Neural cell (in vitro differentiated cells): ENCODE data around the gene TRIM37.

Experiments used
- MXI1 ChIP-seq: fragments of 450-650 bp; conservative IDR thresholded peaks from 2 replicates; pipeline ENCODE4 v1.6.1; 2014; ENCODE audit warnings: antibody characterized with exemption, mild to moderate bottlenecking; ENCODE audit not compliant: poor library complexity, severe bottlenecking
- RAD21 ChIP-seq: fragments of 450-650 bp; conservative IDR thresholded peaks from 2 replicates; pipeline ENCODE4 v1.6.1; 2014; ENCODE audit warnings: antibody characterized with exemption, mild to moderate bottlenecking, moderate library complexity
- TAF1 ChIP-seq: IDR thresholded peaks from 2 replicates; pipeline ENCODE4 v1.6.1; 2012; ENCODE audit warnings: low read depth
- TF ChIP-seq, protein P1 (sequence below): fragments of 450-650 bp; IDR thresholded peaks from 2 replicates; pipeline ENCODE4 v1.5.1; 2014; ENCODE audit warnings: antibody characterized with exemption, mild to moderate bottlenecking, moderate library complexity; ENCODE audit not compliant: poor library complexity, severe bottlenecking
- TF ChIP-seq, protein P2 (sequence below): IDR thresholded peaks from 2 replicates; pipeline ENCODE4 v1.6.1; 2012; ENCODE audit warnings: borderline replicate concordance

DNA sequence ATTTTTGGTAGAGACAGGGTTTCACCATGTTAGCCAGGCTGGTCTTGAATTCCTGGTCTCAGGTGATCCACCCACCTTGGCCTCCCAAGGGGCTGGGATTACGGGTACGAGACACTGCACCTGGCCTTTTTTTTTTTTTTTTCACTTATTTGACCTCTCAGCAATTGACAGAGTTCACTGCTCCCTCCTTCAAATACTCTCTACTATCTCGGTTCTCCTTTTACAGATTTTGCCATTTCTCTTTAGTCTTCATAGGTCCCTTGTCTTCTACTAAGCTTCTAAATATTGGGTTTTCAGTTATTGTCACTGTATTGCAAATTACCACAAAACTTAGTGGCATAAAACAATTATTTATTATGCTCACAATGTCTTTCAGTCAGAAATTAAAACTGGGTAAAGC lies 159.3 kb downstream of the TRIM37 start:
- TF ChIP-seq MXI1 (no peak), TAF1 (no peak), RAD21 (no peak)
- TF ChIP-seq, protein P1, sequence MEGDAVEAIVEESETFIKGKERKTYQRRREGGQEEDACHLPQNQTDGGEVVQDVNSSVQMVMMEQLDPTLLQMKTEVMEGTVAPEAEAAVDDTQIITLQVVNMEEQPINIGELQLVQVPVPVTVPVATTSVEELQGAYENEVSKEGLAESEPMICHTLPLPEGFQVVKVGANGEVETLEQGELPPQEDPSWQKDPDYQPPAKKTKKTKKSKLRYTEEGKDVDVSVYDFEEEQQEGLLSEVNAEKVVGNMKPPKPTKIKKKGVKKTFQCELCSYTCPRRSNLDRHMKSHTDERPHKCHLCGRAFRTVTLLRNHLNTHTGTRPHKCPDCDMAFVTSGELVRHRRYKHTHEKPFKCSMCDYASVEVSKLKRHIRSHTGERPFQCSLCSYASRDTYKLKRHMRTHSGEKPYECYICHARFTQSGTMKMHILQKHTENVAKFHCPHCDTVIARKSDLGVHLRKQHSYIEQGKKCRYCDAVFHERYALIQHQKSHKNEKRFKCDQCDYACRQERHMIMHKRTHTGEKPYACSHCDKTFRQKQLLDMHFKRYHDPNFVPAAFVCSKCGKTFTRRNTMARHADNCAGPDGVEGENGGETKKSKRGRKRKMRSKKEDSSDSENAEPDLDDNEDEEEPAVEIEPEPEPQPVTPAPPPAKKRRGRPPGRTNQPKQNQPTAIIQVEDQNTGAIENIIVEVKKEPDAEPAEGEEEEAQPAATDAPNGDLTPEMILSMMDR, result no peak
- TF ChIP-seq, protein P2, sequence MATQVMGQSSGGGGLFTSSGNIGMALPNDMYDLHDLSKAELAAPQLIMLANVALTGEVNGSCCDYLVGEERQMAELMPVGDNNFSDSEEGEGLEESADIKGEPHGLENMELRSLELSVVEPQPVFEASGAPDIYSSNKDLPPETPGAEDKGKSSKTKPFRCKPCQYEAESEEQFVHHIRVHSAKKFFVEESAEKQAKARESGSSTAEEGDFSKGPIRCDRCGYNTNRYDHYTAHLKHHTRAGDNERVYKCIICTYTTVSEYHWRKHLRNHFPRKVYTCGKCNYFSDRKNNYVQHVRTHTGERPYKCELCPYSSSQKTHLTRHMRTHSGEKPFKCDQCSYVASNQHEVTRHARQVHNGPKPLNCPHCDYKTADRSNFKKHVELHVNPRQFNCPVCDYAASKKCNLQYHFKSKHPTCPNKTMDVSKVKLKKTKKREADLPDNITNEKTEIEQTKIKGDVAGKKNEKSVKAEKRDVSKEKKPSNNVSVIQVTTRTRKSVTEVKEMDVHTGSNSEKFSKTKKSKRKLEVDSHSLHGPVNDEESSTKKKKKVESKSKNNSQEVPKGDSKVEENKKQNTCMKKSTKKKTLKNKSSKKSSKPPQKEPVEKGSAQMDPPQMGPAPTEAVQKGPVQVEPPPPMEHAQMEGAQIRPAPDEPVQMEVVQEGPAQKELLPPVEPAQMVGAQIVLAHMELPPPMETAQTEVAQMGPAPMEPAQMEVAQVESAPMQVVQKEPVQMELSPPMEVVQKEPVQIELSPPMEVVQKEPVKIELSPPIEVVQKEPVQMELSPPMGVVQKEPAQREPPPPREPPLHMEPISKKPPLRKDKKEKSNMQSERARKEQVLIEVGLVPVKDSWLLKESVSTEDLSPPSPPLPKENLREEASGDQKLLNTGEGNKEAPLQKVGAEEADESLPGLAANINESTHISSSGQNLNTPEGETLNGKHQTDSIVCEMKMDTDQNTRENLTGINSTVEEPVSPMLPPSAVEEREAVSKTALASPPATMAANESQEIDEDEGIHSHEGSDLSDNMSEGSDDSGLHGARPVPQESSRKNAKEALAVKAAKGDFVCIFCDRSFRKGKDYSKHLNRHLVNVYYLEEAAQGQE, result no peak
